DMS53 (cell line): ENCODE measurements around the gene AGBL1.

Source experiments
- DNase-seq: peaks from one replicate; lab custom pipeline; 2025; lab: John Stamatoyannopoulos, UW

Gene AGBL1

DNA sequence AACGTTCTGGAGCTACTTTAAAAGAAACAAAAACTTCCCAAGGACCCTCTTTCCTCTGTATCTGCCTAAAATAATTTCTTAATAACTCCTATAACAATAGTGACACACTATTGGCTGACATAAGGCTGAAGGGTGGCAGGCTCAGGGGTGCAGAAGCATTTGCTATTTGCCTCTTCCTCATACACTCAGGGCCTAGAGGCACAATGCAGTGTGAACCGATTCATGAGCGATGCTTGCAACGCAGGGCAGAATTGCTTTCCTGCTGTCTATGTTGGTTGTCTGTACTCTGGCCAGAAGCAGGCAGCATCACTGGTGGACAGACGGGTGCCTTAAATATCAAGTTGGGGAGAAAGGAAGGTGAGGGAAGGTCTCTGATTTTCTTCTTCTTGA is 157.4 kb downstream of the AGBL1 start:
- DNase-seq: no peak

DNA sequence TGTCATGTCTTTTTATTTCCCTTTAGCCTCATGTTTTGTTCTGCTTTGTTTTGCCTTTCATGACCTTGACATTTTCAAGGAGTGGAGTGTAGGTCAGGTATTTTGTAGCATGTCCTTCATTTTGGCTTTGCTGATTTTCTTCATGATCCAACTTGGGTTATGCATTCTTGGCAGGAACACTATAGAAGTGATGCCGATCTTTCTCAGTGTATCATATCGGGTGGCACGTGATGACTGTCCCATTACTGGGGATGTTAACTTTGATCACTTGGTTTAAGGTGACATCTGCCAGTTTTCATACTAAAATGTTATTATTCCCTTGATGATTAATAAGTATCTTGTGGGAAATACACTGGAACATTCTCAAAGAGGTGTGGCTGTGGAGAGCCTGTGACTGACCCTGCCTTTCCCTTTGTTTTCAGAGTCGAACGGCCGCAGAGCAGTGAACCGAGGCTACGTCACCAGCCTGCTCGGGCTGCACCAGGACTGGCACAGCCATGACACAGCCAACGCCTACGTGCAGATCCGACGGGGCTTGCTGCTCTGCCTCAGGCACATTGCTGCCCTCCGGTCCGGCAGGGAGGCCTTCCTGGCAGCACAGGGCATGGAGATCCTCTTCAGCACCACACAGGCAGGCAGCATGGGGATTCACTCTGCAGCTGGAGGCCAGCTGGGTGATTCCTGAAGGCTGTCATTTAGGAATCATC is 167.7 kb downstream of the AGBL1 start:
- DNase-seq: no peak

DNA sequence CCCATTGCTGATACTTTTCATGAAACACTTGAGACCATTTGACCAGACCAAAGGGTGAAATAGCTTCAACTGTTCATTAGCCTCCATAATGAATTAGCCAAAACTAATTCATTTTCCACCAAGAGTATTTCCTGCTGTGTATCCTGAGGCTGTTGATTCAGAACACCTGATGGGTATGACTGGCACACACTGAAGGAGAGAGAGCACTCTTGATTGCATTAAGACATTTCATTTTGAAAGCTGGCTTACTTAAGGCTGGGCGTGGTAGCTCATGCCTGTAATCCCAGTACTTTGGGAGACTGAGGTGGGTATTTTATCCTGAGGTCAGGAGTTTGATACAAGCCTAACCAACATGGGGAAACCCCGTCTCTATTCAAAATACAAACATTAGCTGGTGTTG is 175.6 kb downstream of the AGBL1 start:
- no peak for DNase-seq

DNA sequence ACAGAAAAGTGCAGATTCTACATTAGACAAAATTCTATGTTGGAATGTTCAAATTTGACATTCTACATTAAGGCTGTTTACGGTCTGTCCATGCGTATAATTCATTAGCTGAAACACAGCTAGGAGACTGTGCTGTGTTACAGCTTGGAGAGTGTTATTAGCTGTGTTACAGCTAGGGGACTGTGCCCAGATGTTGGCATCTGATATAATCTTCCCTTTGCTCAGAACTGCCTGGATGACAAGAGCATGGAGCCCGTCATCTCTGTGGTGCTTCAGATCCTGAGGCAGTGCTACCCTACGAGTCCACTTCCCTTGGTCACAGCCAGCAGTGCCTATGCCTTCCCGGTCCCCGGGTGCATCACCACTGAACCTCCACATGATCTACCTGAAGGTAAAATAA is 177.0 kb downstream of the AGBL1 start:
- no peak for DNase-seq

DNA sequence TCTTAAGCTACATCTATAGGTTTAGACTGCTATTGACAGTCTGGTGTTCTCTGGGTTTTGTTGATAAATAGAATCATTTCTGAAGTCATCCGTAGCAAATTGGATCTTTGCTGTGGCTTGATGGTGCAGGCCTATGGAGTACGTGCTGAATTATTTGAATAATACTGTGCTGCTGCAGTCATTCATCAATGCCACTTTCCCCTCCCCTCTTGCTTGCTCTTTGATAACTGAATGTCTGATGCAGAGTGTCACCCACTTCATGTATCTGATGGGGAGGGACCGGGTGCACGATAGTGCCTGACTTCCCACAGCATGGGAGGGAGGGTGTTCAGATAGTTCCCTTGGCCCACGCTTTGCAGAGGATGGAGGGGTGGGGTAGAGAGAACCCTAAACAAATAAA is 179.9 kb downstream of the AGBL1 start:
- DNase-seq: no peak

DNA sequence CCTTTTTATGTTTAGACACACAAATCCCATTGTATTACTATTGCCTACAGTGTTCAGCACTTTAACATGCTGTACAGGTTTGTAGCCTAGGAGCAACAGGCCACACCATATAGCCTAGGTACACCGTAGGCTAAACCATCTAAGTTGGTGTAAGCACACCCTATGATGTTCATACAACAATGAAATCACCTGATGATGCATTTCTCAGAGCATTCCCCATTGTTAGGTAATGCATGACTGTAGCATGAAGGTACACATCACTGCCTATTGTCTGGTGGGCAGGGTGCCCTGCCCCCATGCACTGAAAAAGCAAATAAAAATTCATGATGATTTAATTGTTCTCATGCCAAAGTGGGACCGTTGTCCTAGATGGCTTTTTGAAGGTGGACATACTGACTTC is 183.6 kb downstream of the AGBL1 start:
- DNase-seq: no peak

DNA sequence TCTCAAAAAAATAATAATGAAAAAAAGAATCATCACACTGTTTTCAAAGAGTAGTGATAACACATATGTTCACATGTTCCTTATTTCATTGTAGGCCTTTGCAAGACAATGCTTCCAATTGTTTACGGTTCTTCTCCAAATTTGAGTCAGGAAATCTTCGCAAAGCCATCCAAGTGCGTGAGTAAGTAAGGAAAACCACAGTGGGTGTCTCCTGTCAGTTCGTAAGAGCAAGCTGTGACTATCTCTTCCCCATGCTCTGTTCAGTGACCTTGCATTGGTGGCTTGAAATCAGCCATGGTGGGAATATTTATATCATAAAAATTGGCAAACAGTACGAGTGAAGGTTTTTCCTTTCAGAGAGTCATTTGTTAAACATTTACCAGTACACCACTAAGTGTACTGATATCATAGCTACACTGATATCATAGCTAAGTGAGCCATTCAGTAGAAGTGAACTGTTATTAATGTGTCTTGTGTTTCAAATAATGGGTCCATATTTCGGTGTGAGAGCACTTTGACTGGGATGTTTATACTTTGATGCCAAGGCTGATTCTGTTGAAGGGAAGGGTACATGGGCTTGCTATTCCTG is 187.3 kb downstream of the AGBL1 start:
- DNase-seq: no peak

DNA sequence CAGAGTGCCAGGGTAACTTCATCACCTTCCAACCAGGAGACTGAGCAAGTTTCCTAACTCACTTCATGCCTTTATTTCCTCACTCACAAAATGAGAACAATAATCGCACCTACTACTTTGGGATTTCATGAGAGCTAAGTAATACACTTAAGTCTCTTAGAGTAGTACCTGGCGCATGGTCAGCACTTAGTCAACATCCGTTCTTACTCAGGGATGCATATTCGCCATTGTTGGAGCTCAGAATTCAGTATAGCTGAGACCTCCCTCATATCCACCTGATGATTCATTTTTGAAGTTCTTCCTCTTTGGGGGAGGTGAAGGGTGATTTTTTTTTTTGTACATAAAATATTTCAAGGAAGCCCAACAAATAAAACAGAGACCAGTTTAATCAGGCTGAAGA is 188.2 kb downstream of the AGBL1 start:
- no peak for DNase-seq

DNA sequence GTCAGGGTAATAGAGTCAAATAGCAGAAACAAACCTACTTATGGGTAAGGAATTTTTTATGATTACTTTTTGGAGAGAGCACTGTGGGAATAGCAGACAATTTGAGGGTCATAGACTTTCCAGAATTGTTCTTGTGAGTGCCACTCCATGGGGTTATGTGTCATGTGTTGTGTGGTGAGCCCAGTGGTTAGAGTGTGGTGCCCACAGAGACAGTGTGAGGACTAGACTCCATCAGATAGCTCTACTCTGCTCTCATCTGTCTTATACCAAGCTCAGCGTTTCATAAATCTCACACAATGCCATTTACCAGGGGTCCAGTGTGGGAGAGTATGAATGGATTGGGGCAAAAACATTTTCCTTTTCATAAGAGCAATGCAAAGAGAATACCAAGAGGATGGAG is 188.9 kb downstream of the AGBL1 start:
- no peak for DNase-seq

DNA sequence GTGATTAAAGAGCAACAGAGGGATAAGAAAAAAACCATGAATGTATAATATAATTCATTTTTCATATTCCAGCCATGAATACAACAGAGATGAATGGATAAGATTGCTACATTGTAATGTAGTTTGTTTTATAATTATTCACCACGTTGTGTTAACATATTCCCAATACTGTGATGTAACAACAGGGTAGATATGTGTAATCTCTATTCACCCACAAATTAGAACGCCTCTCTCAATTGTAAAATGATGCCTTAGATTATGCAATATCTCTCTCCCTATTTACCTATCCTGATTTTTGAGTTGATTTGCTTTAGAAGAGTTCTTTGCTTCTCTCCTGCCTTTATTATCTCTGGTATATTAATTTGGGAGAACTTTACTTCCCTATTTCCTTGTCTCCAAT is 193.6 kb downstream of the AGBL1 start:
- no peak for DNase-seq

DNA sequence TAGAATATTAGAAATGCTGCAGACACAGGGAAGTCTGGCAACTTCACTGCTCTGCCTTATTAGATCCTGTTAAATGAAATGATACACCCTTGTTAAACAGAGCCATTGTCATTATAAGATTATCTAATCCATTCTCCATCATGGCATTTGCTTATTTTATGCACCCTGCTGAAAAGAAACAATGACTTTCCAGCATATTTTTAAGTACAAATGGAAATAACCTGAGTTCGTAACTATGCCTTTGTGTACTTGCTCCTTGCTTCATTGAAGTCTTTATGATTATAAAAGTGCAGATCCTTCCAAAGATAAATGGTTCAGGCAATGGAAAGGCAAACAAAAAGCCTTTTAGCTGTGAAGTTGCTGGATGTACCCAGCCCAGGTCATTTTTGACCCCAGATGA is 195.7 kb downstream of the AGBL1 start:
- no peak for DNase-seq

DNA sequence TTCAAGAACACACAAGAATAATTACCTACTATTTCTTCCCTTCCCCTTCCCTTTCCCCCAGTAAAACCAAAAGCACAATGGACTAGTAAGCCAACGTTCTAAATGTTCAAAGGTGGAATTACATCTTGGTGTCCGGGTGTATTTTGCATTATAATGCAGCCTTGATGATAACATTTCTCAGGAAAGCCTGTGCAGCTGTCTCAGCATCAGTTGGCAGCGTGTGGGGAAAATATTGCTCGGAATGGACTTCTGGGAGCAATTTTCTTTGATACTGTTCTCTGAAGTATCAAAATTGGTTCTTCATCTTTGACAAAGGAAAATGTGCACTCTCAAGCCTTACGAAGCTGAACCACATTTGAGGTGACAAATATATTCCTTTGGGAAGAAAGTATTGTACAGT is 198.9 kb downstream of the AGBL1 start:
- DNase-seq: no peak

DNA sequence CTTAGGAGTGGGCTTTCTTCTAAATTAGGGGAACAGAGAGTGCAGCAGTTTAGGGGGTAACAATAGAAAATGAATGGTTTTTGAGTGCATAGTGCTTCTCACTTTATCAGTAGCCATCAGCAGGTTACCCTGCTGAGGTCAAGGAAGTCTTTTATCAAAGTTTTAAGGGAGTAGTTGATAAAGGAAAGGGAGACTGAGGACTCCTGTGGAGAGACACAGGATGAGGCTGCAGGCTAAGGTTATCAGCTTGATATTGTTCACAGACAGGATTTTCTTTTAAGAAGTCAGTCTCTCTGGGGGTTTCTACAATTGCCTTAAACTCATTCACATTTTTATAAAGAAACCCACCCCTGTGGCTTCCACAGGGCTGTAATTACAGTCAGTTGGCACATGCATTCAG is 205.0 kb downstream of the AGBL1 start:
- DNase-seq: no peak

DNA sequence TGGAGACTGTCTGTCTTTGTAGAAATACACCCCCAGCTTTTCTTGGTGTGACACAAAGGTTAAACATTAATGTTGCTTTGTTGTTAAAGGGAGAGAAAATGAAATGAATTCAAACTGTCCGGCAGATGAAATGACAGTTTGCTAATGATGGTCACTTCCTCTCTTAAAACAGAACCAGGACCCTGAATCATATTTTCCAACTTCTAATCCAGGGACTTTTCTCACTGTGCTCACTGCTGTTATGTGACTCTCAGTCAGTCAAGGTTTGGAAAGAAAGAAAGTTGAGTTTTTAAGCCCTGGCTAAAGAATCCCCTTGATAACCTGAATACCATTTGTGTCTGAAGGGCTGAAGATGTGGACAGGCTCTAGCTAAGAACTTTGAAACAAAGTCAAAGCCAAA is 215.8 kb downstream of the AGBL1 start:
- no peak for DNase-seq

DNA sequence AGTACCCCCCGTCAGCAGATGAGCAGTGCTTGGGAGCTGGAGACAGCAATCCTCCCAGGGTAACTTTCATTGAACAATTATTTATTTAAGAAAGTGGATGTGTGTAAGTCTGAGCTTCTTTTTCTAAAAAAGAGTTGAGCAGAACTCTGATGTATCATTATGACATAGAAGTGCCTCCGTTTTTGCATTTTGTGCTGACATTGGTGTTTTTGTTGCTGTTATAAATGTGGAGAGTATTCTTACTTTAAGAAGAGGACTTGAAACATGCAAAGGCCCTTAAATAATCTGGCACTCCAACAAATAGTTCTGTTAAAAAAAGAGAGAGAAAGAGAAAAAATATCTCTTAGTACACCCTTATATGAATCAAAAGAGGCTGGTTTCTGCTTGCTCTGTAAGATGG is 217.1 kb downstream of the AGBL1 start:
- DNase-seq: no peak

DNA sequence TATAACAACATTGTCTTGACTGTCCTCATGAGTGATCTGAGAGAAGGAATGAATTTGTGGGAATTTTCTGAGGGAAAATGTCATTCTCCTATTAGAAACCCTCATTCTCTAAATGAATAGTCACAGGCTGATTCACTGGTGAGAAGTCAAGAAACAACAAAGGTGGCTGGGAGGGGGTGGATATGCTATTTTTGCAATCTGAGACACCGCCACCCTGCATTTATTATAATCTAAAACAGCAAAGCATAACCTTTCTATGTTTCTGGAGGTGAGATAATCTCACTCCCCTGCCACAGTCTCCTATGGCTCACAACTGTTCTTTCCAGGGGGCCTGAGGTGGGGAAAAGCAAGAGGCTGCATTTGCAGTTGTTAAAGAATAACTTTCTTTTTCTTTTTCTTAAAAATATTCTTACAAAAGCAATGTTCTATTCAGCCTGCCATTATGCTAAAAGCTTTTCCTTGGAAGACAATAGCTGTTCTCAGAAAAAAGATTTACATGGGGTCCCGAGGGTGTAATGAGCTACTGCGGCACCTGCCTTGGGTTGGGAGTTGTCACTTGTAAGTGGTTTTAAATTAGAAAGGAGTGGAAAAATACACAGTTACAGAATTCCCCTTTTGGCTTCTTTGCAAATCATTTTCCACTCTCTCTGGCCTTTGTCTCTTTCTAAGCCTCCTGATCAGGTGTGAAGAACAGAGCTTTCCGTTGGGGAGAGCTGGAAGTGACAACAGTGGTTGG is 220.9 kb downstream of the AGBL1 start:
- DNase-seq: no peak

DNA sequence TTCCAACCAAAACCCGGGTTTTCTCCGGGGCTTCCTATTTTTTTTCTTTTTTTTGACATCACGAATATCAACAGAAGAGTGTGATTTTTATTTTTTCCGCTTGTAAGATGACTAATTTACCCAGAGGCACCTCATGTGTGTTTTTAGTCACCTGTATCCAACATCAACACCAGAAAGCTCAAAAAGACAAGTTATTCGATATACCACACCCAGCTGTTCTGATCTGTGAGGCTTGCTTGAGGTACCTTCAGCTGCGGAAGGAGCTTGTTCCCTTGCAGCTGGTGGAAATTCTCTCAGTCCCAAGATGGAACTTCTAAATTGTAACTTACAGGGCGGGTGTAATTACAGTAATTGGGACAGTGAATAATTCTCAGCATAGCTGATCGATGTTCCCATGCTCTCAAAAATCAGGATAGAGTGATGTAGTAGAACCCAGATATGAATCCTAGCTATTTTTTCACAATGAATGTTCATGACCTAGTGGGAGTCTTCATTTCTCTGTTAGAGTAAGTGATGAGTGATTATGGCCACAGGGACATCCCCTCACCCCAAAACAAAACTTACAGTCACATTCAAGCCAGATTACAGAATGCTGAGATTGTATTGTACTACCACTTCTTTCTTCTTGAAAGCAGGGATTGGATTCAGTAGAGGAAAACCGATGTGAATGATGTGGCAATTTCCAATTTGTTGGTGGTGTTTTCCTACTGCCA is 232.1 kb downstream of the AGBL1 start:
- no peak for DNase-seq

DNA sequence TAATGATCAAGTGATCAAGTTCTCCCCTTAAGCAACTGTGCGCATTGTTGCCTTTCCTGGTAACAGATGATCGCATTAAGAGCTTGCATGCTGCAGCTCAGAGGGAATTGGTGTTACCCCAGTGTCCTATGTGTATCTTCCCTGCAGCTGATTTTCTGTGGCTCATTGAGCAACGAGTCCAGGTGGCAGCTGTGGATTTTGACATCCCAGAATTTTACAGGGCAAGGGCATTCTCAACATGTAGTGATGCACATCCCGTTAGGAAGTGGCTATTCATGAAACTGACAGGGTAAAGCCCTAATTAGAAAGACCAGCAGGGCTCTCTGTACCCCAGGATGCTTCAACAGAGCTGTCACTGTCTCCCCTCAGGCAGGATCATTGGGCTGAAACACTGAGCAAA is 232.8 kb downstream of the AGBL1 start:
- DNase-seq: no peak

DNA sequence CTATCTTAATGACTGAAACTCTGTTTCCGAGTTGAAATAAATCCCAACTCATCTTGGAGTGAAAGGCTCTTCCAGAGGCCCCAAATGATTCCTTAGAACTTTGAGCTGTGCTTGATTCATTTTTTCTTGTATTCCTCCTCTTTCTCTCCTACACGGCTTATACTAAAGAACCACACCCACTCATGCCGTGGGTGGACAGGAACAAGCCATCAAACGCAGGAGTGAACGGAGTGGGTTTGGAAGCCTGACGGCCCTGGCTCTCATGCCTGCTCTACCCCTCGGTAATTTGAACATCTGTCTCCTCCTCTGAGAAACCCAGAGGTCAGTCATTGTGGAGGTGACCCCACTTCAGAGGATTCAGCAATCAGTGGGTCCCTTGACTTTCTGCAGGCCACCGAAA is 236.5 kb downstream of the AGBL1 start:
- no peak for DNase-seq

DNA sequence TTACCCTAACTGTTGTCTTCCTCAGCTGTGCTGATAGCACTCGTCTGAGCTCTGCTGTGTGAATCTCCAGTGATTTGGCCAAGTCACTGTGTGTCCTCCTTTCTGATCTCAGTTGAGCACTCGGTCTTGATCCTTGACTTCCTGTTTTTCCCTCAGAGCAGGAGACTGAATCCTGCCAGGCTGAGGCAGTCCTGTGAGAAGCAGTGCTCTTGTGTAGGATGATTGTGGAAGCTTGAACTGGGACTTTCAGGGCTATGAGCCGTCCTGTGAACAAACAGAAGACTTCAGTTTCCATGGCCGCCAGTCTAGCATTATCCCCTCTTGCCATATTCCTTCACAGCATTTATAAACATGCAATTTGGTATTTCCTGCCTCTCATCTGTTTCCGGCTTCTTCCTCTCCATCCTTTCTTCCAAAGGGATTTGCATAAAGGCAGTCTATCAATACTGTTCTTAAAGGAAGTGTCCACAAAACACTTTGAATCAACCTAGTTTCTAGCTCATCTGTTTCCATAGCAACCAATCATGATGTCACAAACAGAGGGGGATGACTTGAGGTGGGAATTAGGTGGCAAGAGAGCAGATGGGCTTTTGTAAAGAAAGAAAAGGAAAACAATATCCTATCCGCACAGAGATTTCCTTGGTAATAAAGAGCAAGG is 237.2 kb downstream of the AGBL1 start:
- no peak for DNase-seq

DNA sequence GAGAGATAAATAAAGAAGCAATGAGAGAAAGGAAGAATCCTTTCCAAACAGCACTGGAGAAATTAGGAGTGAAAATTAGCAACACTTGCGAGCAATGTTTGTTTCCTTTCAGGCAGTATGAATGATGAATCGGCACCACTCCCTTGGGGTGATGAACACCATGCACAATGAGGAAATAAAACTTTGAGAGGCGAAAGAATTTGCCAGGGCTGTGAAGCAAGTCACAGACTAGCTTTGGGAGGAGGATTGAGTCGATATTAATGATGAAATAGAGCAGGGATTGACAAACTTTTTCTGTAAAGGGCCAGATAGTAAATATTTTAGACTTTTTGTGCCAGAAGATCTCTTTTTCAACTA is 237.7 kb downstream of the AGBL1 start:
- no peak for DNase-seq

DNA sequence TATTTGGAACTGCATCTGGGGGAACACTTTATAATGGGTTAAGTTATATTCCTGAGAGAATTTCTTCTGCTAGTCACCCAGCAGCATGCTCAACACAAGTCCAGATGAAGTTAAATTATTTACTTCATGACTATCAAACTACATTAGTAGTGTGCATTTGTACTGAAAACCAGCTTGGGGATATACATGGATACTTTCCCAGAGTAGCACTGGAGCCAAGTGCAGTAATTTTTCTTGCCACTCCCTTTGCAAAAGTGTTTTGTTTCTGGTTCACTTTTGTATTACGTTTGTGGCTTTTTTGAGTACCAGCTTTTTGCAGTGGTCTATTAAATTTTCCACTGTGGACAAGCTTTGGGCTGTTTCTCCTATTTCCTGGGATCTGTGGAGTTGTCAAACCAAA is 243.0 kb downstream of the AGBL1 start:
- DNase-seq: no peak
